ENCODE results near the gene CDR2L. TPM values are rescaled to one million over a fixed set of nuclear protein-coding genes. Genes with fewer than 3 reads are reported as not detected.

The CDR2L gene
- total RNA-seq, 4 donors from 2014 or later, result 5.6 to 8.6 (median 6.9) TPM

GRCh38 chr17:75006653-75007052, 19.2 kb downstream of the CDR2L start:
- no peaks in the 10 kb centered on the region for H3K27me3 ChIP-seq
- H3K4me3 ChIP-seq, result no peak overlapping the region
- no peaks in the 10 kb centered on the region for H3K9me3 ChIP-seq
- TF ChIP-seq POLR2AphosphoS5 (IDR thresholded peaks at IDR 0.05) (no peak), POLR2A (IDR thresholded peaks at IDR 0.05) (no peak), EP300 (IDR thresholded peaks at IDR 0.05) (no peak)
- peaks cover 32% of the 10 kb centered on the region for H3K36me3 ChIP-seq
- H3K4me1 ChIP-seq, result peaks cover 14% of the 10 kb centered on the region
- 74% methylated on average over 5 of the region's 5 CpGs for WGBS
- no peak for DNase-seq (ENCODE audit: low spot score in 2 of 2)
- H3K27ac ChIP-seq, result no peak overlapping the region

DNA sequence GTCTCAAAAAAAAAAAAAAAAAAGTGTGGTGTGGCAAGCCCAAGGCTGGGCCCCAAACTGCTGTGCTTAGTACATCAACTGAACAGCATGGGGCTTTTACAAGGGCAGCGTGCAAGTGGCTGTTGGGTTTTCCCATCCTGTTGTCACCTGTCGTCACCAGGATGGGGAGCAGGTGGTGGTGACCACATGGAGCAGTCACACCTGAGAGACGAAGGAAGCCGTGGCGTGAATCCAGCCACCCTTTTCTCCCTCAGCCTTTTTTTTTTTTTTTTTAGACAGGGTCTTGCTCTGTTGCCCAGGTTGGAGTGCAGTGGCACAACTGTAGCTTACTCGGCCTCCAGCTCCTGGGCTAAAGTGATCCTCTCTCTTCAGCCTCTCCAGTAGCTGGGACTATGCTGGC, 20.9 kb downstream of the CDR2L start:
- 85% methylated on average over 6 of the region's 6 CpGs for WGBS
- Histone ChIP-seq H3K4me1 (peaks cover 26% of the 10 kb centered on the region), H3K27me3 (no peaks in the 10 kb centered on the region), H3K4me3 (no peak overlapping the region), H3K36me3 (peaks cover 15% of the 10 kb centered on the region), H3K27ac (no peak overlapping the region), H3K9me3 (no peaks in the 10 kb centered on the region)
- DNase-seq (ENCODE audit: low spot score in 2 of 2), result no peak
- no peak for TF ChIP-seq CTCF (IDR thresholded peaks at IDR 0.05)
- no peak for TF ChIP-seq EP300 (IDR thresholded peaks at IDR 0.05)
- TF ChIP-seq POLR2AphosphoS5 (IDR thresholded peaks at IDR 0.05), result no peak
- no peak for TF ChIP-seq POLR2A (IDR thresholded peaks at IDR 0.05)

- H3K27ac ChIP-seq, result peak overlapping the region; percentile 17
Observed at GRCh38 chr17:75009139-75009724, 21.8 kb downstream of the CDR2L start.

DNA sequence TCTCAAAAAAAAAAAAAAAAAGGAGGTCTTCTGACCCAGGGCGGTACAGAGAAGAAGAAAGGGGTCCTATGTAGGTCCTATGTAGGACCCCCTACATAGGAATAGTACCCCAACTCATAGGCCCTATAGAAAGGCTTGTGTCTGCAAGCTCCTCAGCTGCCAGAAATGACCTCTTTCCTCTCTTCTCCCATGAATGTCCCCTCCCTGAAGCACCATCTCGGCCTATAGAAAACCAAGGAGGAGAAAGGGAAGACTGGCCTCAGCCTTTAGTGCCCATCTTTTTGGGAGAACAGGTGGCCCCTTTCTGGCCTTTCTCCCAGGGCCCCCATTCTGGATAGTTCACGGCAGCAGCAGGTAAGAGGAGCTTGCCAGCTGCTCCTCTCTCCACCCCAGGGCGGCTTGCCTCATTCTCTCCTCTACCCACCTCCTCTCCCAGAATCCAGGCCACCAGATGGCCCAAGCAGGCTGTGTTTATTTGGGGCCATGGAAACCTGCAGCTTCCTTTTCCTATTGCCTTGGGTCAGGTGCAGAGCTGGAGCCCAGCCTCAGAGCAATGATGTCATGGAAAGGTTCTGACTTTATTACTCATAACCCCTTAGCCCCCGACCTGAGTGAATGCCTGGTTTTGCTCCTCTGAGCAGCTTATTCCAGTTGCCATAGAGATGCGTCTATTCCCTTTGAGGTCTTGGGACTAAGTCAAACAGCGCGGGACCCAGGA, 23.4 kb downstream of the CDR2L start:
- Histone ChIP-seq H3K4me3 (no peak overlapping the region), H3K4me1 (peaks cover 32% of the 10 kb centered on the region), H3K9me3 (no peaks in the 10 kb centered on the region), H3K27ac (peak overlapping the region; percentile 94), H3K36me3 (no peaks in the 10 kb centered on the region), H3K27me3 (no peaks in the 10 kb centered on the region)
- TF ChIP-seq POLR2A (IDR thresholded peaks at IDR 0.05) (no peak), EP300 (IDR thresholded peaks at IDR 0.05) (no peak), POLR2AphosphoS5 (IDR thresholded peaks at IDR 0.05) (no peak), CTCF (IDR thresholded peaks at IDR 0.05) (no peak)
- WGBS, result 51% methylated on average over 8 of the region's 8 CpGs
- peak in 1 of 2 donors; percentile 83 for DNase-seq (ENCODE audit: low spot score in 2 of 2)

More at GRCh38 chr17:75009139-75009724, 21.8 kb downstream of the CDR2L start:
- no peak overlapping the region for H3K4me3 ChIP-seq
- H3K27me3 ChIP-seq, result no peaks in the 10 kb centered on the region
- no peaks in the 10 kb centered on the region for H3K9me3 ChIP-seq
- 61% methylated on average over 2 of the region's 2 CpGs for WGBS
- peaks cover 7% of the 10 kb centered on the region for H3K36me3 ChIP-seq
- DNase-seq (ENCODE audit: low spot score in 2 of 2), result no peak
- TF ChIP-seq POLR2A (IDR thresholded peaks at IDR 0.05), result no peak
- no peak for TF ChIP-seq EP300 (IDR thresholded peaks at IDR 0.05)
- no peak for TF ChIP-seq POLR2AphosphoS5 (IDR thresholded peaks at IDR 0.05)
- no peak for TF ChIP-seq CTCF (IDR thresholded peaks at IDR 0.05)
- H3K4me1 ChIP-seq, result peaks cover 32% of the 10 kb centered on the region

GRCh38 chr17:75011401-75012095, 24.1 kb downstream of the CDR2L start:
- peak; percentile 89 for DNase-seq (ENCODE audit: low spot score in 2 of 2)
- peaks cover 32% of the 10 kb centered on the region for H3K4me1 ChIP-seq
- peak overlapping the region; percentile 94 for H3K27ac ChIP-seq
- peaks cover 3% of the 10 kb centered on the region for H3K36me3 ChIP-seq
- TF ChIP-seq POLR2A (IDR thresholded peaks at IDR 0.05) (no peak), EP300 (IDR thresholded peaks at IDR 0.05) (no peak), CTCF (IDR thresholded peaks at IDR 0.05) (no peak), POLR2AphosphoS5 (IDR thresholded peaks at IDR 0.05) (no peak)
- WGBS, result 23% methylated on average over 13 of the region's 13 CpGs
- no peaks in the 10 kb centered on the region for H3K27me3 ChIP-seq
- peak overlapping the region; percentile 77 for H3K4me3 ChIP-seq
- no peaks in the 10 kb centered on the region for H3K9me3 ChIP-seq
